DND-41 (cell line): ENCODE data around the gene MYCBP2.

Experiments used
- ATAC-seq: fragments of 200-7000 bp; cut with Tn5 transposase; 3 replicates; pipeline ENCODE4 v1.9.1; 2021; ENCODE audit warnings: low read depth; ENCODE audit not compliant: insufficient read depth
- DNase-seq: peaks from one replicate; pipeline ENCODE4 v3.0.0-alpha.2; 2020
- H2AFZ ChIP-seq: 2 replicates; pipeline ENCODE4 v1.6.0; 2012; ENCODE audit warnings: low read depth, low read length
- H3K27ac ChIP-seq: 2 replicates; pipeline ENCODE4 v1.5.1; 2012; ENCODE audit warnings: low read length, inconsistent platforms
- H3K27me3 ChIP-seq: fragments of 200-600 bp; sonication (generic); 2 replicates; pipeline ENCODE4 v1.6.0; 2012; ENCODE audit warnings: low read length, mild to moderate bottlenecking, inconsistent platforms; ENCODE audit not compliant: insufficient read depth, poor library complexity
- H3K36me3 ChIP-seq: 2 replicates; pipeline ENCODE4 v1.5.1; 2012; ENCODE audit warnings: low read length, inconsistent platforms; ENCODE audit not compliant: insufficient read depth
- H3K4me1 ChIP-seq: 2 replicates; pipeline ENCODE4 v1.5.1; 2012; ENCODE audit warnings: mild to moderate bottlenecking, low read length; ENCODE audit not compliant: insufficient read depth
- H3K4me2 ChIP-seq: 2 replicates; pipeline ENCODE4 v1.6.0; 2012; ENCODE audit warnings: mild to moderate bottlenecking, moderate library complexity, low read length, inconsistent platforms; ENCODE audit not compliant: insufficient read depth
- H3K4me3 ChIP-seq, 2 experiments: fragments of 200-600 bp in 1 of 2; shearing (Covaris generic) in 1 of 2; 2 replicates each; pipeline ENCODE4 v1.5.1; 2012 to 2016; ENCODE audit warnings: inconsistent platforms in 2 of 2, low read length in 2 of 2, mild to moderate bottlenecking in 2 of 2, low read depth in 1 of 2, moderate library complexity in 1 of 2
- H3K79me2 ChIP-seq: 2 replicates; pipeline ENCODE4 v1.6.0; 2012; ENCODE audit warnings: low read length, inconsistent platforms; ENCODE audit not compliant: insufficient read depth
- H3K9ac ChIP-seq: 2 replicates; pipeline ENCODE4 v1.6.0; 2012; ENCODE audit warnings: low read depth, mild to moderate bottlenecking, inconsistent platforms, low read length, moderate library complexity
- H3K9me3 ChIP-seq: 2 replicates; pipeline ENCODE4 v1.5.1; 2012; ENCODE audit warnings: low read length, moderate library complexity, mild to moderate bottlenecking, inconsistent platforms; ENCODE audit not compliant: insufficient read depth, severe bottlenecking
- H4K20me1 ChIP-seq: 2 replicates; pipeline ENCODE4 v1.6.0; 2012; ENCODE audit warnings: low read length; ENCODE audit not compliant: insufficient read depth
- EZH2 ChIP-seq: IDR thresholded peaks from 3 replicates; pipeline ENCODE4 v1.6.1; 2012; ENCODE audit warnings: borderline replicate concordance, low read depth, mild to moderate bottlenecking, moderate library complexity, low read length, inconsistent platforms; ENCODE audit not compliant: severe bottlenecking
- TF ChIP-seq, protein P1 (sequence below): IDR thresholded peaks from 2 replicates; pipeline ENCODE4 v1.5.1; 2012; ENCODE audit warnings: borderline replicate concordance, low read length, moderate library complexity, mild to moderate bottlenecking; ENCODE audit not compliant: poor library complexity, severe bottlenecking; ENCODE audit errors: extremely low read depth

Gene MYCBP2

DNA sequence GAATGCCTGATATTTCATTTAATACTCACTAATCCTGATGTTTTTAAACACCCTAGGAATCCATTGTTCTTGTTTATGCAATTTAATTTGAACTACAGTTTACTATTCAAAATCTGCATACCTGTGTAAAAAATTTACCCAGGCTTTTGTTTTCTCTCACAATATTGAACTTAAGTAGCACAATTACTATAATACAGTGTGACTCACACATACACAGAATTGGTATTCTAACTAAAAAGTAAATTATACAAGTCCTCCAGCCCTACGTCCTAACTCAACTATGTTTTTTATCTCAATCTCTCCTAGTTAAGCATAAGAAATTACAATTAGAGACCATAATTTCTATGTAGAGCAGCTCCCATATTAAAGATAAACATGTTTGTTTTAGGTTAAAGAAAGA lies 41.8 kb downstream of the MYCBP2 start:
- Histone ChIP-seq H3K27me3 (no peaks in the 10 kb centered on the region), H3K36me3 (peaks cover 46% of the 10 kb centered on the region), H3K27ac (no peak overlapping the region), H3K4me3 (no peak overlapping the region), H4K20me1 (no peaks in the 10 kb centered on the region), H3K4me2 (no peak overlapping the region), H3K79me2 (peaks cover 3% of the 10 kb centered on the region; the same call in 1 of the 2 replicates), H2AFZ (no peak overlapping the region), H3K4me1 (no peaks in the 10 kb centered on the region), H3K9ac (no peak overlapping the region), H3K9me3 (no peaks in the 10 kb centered on the region)
- ATAC-seq (no peak), DNase-seq (no peak)
- TF ChIP-seq, protein P1, sequence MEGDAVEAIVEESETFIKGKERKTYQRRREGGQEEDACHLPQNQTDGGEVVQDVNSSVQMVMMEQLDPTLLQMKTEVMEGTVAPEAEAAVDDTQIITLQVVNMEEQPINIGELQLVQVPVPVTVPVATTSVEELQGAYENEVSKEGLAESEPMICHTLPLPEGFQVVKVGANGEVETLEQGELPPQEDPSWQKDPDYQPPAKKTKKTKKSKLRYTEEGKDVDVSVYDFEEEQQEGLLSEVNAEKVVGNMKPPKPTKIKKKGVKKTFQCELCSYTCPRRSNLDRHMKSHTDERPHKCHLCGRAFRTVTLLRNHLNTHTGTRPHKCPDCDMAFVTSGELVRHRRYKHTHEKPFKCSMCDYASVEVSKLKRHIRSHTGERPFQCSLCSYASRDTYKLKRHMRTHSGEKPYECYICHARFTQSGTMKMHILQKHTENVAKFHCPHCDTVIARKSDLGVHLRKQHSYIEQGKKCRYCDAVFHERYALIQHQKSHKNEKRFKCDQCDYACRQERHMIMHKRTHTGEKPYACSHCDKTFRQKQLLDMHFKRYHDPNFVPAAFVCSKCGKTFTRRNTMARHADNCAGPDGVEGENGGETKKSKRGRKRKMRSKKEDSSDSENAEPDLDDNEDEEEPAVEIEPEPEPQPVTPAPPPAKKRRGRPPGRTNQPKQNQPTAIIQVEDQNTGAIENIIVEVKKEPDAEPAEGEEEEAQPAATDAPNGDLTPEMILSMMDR, result no peak
- no peak for TF ChIP-seq EZH2

DNA sequence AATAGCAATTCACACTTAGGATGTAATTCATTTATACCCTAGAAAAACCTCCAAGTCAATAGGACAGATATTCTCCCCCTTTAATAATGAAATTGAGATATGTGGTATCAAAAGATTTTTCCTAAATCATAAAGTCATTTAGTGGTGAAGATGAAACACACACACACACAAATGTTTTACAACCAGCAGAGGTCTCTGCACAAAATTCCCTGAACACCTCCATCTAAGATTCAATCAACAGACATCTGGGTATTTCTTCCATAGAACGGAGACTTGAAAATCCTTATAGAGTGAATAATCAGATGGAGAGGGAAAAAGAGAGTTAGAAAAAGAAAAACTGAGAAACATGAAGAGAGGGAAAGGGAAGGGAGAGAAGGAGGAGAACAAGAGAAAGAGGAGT lies 52.8 kb downstream of the MYCBP2 start:
- no peaks in the 10 kb centered on the region for H3K4me1 ChIP-seq
- no peak overlapping the region for H2AFZ ChIP-seq
- H3K36me3 ChIP-seq, result peaks cover 79% of the 10 kb centered on the region
- H3K4me2 ChIP-seq, result no peak overlapping the region
- no peaks in the 10 kb centered on the region for H3K27me3 ChIP-seq
- DNase-seq (no peak), ATAC-seq (no peak)
- no peak overlapping the region for H3K9ac ChIP-seq
- H3K9me3 ChIP-seq, result no peaks in the 10 kb centered on the region
- no peak overlapping the region for H3K27ac ChIP-seq
- no peak for TF ChIP-seq EZH2
- TF ChIP-seq, protein P1, result no peak
- peaks cover 5% of the 10 kb centered on the region; the same call in 1 of the 2 replicates for H3K79me2 ChIP-seq
- H4K20me1 ChIP-seq, result no peaks in the 10 kb centered on the region
- H3K4me3 ChIP-seq, result no peak overlapping the region

DNA sequence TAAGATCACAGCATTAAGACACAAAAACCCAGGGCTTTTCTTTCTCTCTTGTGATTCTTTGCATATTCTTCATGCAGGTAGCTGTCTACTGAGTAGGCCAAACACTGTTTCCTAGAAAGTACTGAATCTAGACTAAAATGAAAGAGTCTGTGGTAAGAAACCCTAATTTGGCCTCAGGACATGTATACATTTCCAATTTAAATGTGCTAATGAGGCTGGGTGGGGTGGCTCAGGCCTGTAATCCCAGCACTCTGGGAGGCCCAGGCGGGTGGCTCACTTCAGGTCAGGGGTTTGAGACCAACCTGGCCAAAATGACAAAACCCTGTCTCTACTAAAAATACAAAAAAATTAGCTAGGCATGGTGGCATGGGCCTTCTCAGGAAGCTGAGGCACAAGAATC lies 57.8 kb downstream of the MYCBP2 start:
- no peak for ATAC-seq
- Histone ChIP-seq H3K4me1 (no peaks in the 10 kb centered on the region), H3K27ac (no peak overlapping the region), H2AFZ (no peak overlapping the region), H3K9ac (no peak overlapping the region), H3K36me3 (peaks cover 92% of the 10 kb centered on the region), H3K27me3 (no peaks in the 10 kb centered on the region), H3K4me2 (no peak overlapping the region), H3K9me3 (no peaks in the 10 kb centered on the region), H3K4me3 (no peak overlapping the region), H4K20me1 (no peaks in the 10 kb centered on the region), H3K79me2 (no peaks in the 10 kb centered on the region)
- DNase-seq, result no peak
- TF ChIP-seq EZH2, result no peak
- TF ChIP-seq, protein P1, result no peak

DNA sequence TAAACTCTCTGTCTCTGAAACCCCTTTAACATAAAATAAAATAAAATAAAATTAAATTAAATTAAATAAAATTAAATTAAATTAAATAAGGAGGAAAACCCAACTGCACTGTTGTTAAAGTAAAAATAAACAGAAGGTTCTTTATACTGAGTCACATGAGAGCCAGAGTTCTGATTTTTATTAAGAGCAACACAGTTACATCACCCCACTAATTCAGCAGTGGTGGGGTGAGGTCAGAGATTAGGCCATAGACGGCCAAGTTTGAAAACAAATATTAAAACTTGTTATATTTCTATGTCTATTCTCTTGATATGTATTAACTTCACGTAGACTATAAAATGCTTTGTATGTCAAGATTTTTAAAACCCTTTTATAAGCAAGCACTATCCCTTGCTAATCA lies 59.5 kb downstream of the MYCBP2 start:
- no peaks in the 10 kb centered on the region for H3K27me3 ChIP-seq
- no peaks in the 10 kb centered on the region for H3K4me1 ChIP-seq
- no peaks in the 10 kb centered on the region for H3K79me2 ChIP-seq
- H3K4me2 ChIP-seq, result no peak overlapping the region
- H2AFZ ChIP-seq, result no peak overlapping the region
- H3K4me3 ChIP-seq, result no peak overlapping the region
- TF ChIP-seq, protein P1, result no peak
- TF ChIP-seq EZH2, result no peak
- no peaks in the 10 kb centered on the region for H4K20me1 ChIP-seq
- no peak overlapping the region for H3K27ac ChIP-seq
- ATAC-seq (no peak), DNase-seq (no peak)
- no peak overlapping the region for H3K9ac ChIP-seq
- no peaks in the 10 kb centered on the region for H3K9me3 ChIP-seq
- H3K36me3 ChIP-seq, result peaks cover 91% of the 10 kb centered on the region
